DMS153 treated with DMSO at 0.1 percent for 48 hours (cell line): ENCODE data around the gene FUT3.
"Not testable (repeated sequence)": the region's sequence is repeated elsewhere in the genome, so short reads cannot be mapped to it uniquely, and the experiment has no call there.

ENCODE experiments used
- DNase-seq: peaks from one replicate; lab custom pipeline; 2025; ENCODE audit not compliant: unreplicated experiment; lab: John Stamatoyannopoulos, UW

Gene FUT3

GRCh38 chr19:5850189-5850588 lies 1.1 kb downstream of the FUT3 start:
- no peak for DNase-seq

- DNase-seq = not testable (repeated sequence)
Observed at GRCh38 chr19:5848621-5849020, 2.6 kb downstream of the FUT3 start.

- DNase-seq = not testable (repeated sequence)
Observed at GRCh38 chr19:5847846-5848245, 3.4 kb downstream of the FUT3 start.

- DNase-seq = no peak
Observed at GRCh38 chr19:5844456-5845433, 6.5 kb downstream of the FUT3 start.

GRCh38 chr19:5843295-5843927 lies 7.8 kb downstream of the FUT3 start:
- DNase-seq = no peak

GRCh38 chr19:5841735-5842111 lies 9.5 kb downstream of the FUT3 start:
- DNase-seq = not testable (repeated sequence)

GRCh38 chr19:5839065-5840017 lies 11.9 kb downstream of the FUT3 start, which contains the start of gene FUT6:
Gene FUT6 (minus strand): TSS chr19:5839702. CDS start chr19:5832567, 7,135 bp downstream.
- no peak for DNase-seq

GRCh38 chr19:5838353-5839064 lies 12.7 kb downstream of the FUT3 start:
- no peak for DNase-seq

- no peak for DNase-seq
Observed at GRCh38 chr19:5837761-5838352, 13.4 kb downstream of the FUT3 start.

GRCh38 chr19:5832527-5833216 lies 18.6 kb downstream of the FUT3 start:
- DNase-seq = no peak

- no peak for DNase-seq
Observed at GRCh38 chr19:5832061-5832460, 19.2 kb downstream of the FUT3 start.

GRCh38 chr19:5831159-5831558 lies 20.1 kb downstream of the FUT3 start:
- no peak for DNase-seq

- no peak for DNase-seq
Observed at GRCh38 chr19:5829567-5830310, 21.5 kb downstream of the FUT3 start.

GRCh38 chr19:5828661-5829566 lies 22.3 kb downstream of the FUT3 start:
- DNase-seq = peak; percentile 33

GRCh38 chr19:5827891-5828660 lies 23.2 kb downstream of the FUT3 start:
- peak; percentile 82 for DNase-seq

GRCh38 chr19:5827342-5827890 lies 23.8 kb downstream of the FUT3 start:
- no peak for DNase-seq
